SK-N-MC (cell line): ENCODE measurements around the gene AUNIP.

Experiments used
- EZH2 ChIP-seq: fragments of 200-600 bp; sonication (generic); IDR thresholded peaks from one replicate; pipeline ENCODE4 v1.6.1; 2017; ENCODE audit warnings: antibody characterized with exemption
- FOXP2 ChIP-seq: optimal IDR thresholded peaks from 2 replicates; pipeline ENCODE3; 2011; ENCODE audit warnings: mild to moderate bottlenecking, moderate library complexity; ENCODE audit not compliant: insufficient read depth; ENCODE audit errors: extremely low read length, control extremely low read depth
- POLR2AphosphoS5 ChIP-seq: IDR thresholded peaks from 2 replicates; pipeline ENCODE4 v1.6.1; 2012; ENCODE audit warnings: mild to moderate bottlenecking, low read depth, low read length, borderline replicate concordance

- no peak for TF ChIP-seq POLR2AphosphoS5
- TF ChIP-seq EZH2 = no peak
- TF ChIP-seq FOXP2 = no peak
Observed at GRCh38 chr1:25891606-25892005, 32.3 kb upstream of the AUNIP start.
